PC-3 (cell line): ENCODE results near the gene CCNDBP1. TPM values are rescaled to one million over a fixed set of nuclear protein-coding genes. Genes with fewer than 3 reads are reported as not detected.

Experiments
- ATAC-seq: fragments of 200-7000 bp; cut with Tn5 transposase; 2 replicates; pipeline ENCODE4 v1.9.1; 2020; ENCODE audit warnings: mild to moderate bottlenecking, moderate library complexity
- BruUV-seq: library from RNA; stranded (reverse); fragments of 400-500 nt; replicated peaks from 2 replicates; lab custom pipeline; 2021; lab: Mats Ljungman, UMichigan
- CTCF ChIA-PET: fragments of 300-600 bp; sonication (Branson Sonifier 250); formaldehyde crosslinking; loops from one replicate; lab custom pipeline; 2022; ENCODE audit warnings: antibody characterized with exemption; lab: Charles Lee
- POLR2A ChIA-PET: fragments of 300-600 bp; sonication (Branson Sonifier 250); formaldehyde crosslinking; loops from one replicate; lab custom pipeline; 2022; ENCODE audit warnings: antibody characterized with exemption; ENCODE audit not compliant: unreplicated experiment; lab: Charles Lee
- DNase-seq: peaks from one replicate; pipeline ENCODE4 v3.0.0-alpha.2; 2015
- H2AFZ ChIP-seq: fragments of 300-600 bp; sonication (generic); 2 replicates; pipeline ENCODE4 v1.6.0; 2016; ENCODE audit warnings: antibody characterized with exemption, low read length
- H3F3A ChIP-seq: fragments of 300-600 bp; sonication (generic); one replicate; pipeline ENCODE4 v1.6.0; 2017; ENCODE audit warnings: antibody characterized with exemption, low read length, control low read depth, mild to moderate bottlenecking; ENCODE audit not compliant: unreplicated experiment
- H3K27ac ChIP-seq: fragments of 300-600 bp; sonication (generic); 2 replicates; pipeline ENCODE4 v1.5.1; 2016; ENCODE audit warnings: mild to moderate bottlenecking, low read length
- H3K27me3 ChIP-seq: fragments of 300-600 bp; sonication (generic); 2 replicates; pipeline ENCODE4 v1.6.1; 2016; ENCODE audit warnings: low read length, mixed read lengths
- H3K36me3 ChIP-seq: fragments of 300-600 bp; sonication (generic); 2 replicates; pipeline ENCODE4 v1.6.1; 2016; ENCODE audit warnings: low read depth, mixed run types, low read length, mixed read lengths
- H3K4me1 ChIP-seq: fragments of 300-600 bp; sonication (generic); 2 replicates; pipeline ENCODE4 v1.5.1; 2016; ENCODE audit warnings: low read length; ENCODE audit not compliant: insufficient read depth
- H3K4me2 ChIP-seq: fragments of 300-600 bp; sonication (generic); 2 replicates; pipeline ENCODE4 v1.6.0; 2016; ENCODE audit warnings: low read length
- H3K4me3 ChIP-seq: fragments of 300-600 bp; sonication (generic); 2 replicates; pipeline ENCODE4 v1.5.1; 2016; ENCODE audit warnings: mild to moderate bottlenecking, low read length, mixed read lengths
- H3K79me2 ChIP-seq: fragments of 300-600 bp; sonication (generic); 2 replicates; pipeline ENCODE4 v1.6.1; 2017; ENCODE audit warnings: low read length, mixed read lengths
- H3K9ac ChIP-seq: fragments of 300-600 bp; sonication (generic); 2 replicates; pipeline ENCODE4 v1.6.0; 2016; ENCODE audit warnings: mild to moderate bottlenecking, low read length
- H3K9me2 ChIP-seq: fragments of 300-600 bp; sonication (generic); replicated peaks from 2 replicates; pipeline ENCODE4 v1.6.1; 2016; ENCODE audit warnings: mixed run types, low read length, mixed read lengths
- H3K9me3 ChIP-seq: fragments of 300-600 bp; sonication (generic); 2 replicates; pipeline ENCODE4 v1.6.1; 2016; ENCODE audit warnings: low read length, mixed read lengths
- H4K20me1 ChIP-seq: fragments of 300-600 bp; sonication (generic); 2 replicates; pipeline ENCODE4 v1.6.1; 2016; ENCODE audit warnings: low read length, mixed read lengths
- EZH2 ChIP-seq: fragments of 300-600 bp; sonication (generic); IDR thresholded peaks from one replicate; pipeline ENCODE4 v1.6.1; 2017; ENCODE audit warnings: antibody characterized with exemption, mild to moderate bottlenecking, low read length; ENCODE audit not compliant: unreplicated experiment
- EZH2phosphoT487 ChIP-seq: fragments of 300-600 bp; sonication (generic); IDR thresholded peaks from 2 replicates; pipeline ENCODE4 v1.6.1; 2018; ENCODE audit warnings: mild to moderate bottlenecking, antibody characterized with exemption, low read length, borderline replicate concordance
- intact Hi-C: fragments of 100-400 bp; cut with micrococcal nuclease; formaldehyde crosslinking; loops from 2 replicates; pipeline ENCODE4 v1.9.0; 2023
- total RNA-seq: library from RNA; depleted of rRNA; stranded (reverse); fragments of >200 nt; gene quantifications from 2 replicates; pipeline ENCODE4 v1.2.3, GENCODE V29; 2014
- TF ChIP-seq, protein P1 (sequence below): fragments of 300-600 bp; sonication (generic); conservative IDR thresholded peaks from 2 replicates; pipeline ENCODE4 v1.5.1; 2017; ENCODE audit warnings: antibody characterized with exemption, low read depth, mild to moderate bottlenecking, low read length

Gene CCNDBP1
- total RNA-seq, 1 experiment from 2014 or later, result 34.3 TPM

DNA sequence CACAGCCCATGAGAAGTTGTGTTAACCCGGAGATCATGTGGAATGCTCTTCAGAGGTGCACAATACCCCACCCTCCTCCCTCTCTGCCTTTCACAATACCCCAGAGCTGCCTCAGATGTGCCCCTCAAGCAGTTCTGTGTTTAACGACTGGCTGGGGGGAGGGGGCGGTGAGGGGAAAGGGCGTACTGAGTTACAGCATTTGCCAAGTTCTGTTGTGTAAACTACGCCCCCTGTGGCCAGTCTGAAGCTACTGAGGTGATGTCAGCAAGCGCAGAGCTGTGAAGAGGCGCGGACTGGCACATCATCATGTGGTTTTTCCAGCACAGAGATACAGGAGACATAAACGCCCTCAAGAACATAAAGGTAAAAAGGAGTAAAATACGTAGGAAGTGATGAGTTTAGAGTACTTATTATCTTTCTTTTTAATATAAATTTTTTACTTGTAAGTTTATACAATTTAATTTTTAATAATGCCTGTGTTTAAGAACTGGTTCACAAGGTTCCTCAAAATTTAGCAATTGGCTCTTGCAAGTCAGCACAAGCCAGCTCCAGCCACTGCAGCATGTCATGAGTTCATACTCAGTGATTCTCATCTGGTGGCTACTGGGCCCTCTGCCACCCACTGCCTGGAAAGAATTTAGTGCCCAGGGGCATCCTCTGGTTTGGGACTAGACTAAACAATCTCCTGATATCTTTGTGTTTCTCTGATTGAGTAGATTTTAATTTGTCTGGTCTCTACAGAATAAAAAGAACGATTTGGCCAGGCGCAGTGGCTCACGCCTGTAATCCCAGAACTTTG lies 33.9 kb downstream of the CCNDBP1 start:
- intact Hi-C loops, result no loop called here
- Histone ChIP-seq H3K9ac (no peak overlapping the region), H4K20me1 (no peaks in the 10 kb centered on the region), H3F3A (no peaks in the 10 kb centered on the region), H3K9me2 (no peaks in the 10 kb centered on the region), H3K4me2 (no peak overlapping the region), H3K4me3 (no peak overlapping the region), H3K9me3 (no peaks in the 10 kb centered on the region), H3K36me3 (no peaks in the 10 kb centered on the region), H3K27me3 (no peaks in the 10 kb centered on the region), H2AFZ (no peak overlapping the region), H3K79me2 (no peaks in the 10 kb centered on the region), H3K27ac (no peak overlapping the region), H3K4me1 (peaks cover 6% of the 10 kb centered on the region; the same call in 1 of the 2 replicates)
- no peak for TF ChIP-seq EZH2phosphoT487
- TF ChIP-seq, protein P1, sequence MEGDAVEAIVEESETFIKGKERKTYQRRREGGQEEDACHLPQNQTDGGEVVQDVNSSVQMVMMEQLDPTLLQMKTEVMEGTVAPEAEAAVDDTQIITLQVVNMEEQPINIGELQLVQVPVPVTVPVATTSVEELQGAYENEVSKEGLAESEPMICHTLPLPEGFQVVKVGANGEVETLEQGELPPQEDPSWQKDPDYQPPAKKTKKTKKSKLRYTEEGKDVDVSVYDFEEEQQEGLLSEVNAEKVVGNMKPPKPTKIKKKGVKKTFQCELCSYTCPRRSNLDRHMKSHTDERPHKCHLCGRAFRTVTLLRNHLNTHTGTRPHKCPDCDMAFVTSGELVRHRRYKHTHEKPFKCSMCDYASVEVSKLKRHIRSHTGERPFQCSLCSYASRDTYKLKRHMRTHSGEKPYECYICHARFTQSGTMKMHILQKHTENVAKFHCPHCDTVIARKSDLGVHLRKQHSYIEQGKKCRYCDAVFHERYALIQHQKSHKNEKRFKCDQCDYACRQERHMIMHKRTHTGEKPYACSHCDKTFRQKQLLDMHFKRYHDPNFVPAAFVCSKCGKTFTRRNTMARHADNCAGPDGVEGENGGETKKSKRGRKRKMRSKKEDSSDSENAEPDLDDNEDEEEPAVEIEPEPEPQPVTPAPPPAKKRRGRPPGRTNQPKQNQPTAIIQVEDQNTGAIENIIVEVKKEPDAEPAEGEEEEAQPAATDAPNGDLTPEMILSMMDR, result peak; percentile 41; the same call in 1 of the 2 replicates
- ChIA-PET CTCF (interaction anchor here (1.0 kb wide), 1 partner anchor 15 kb away, joined by 5 read pairs; no protein-coding TSS in a partner anchor), POLR2A (interaction anchor here (0.5 kb wide), 1 partner anchor 1205 kb away, joined by 4 read pairs; no protein-coding TSS in a partner anchor)
- BruUV-seq, result no TSS peak
- peak; percentile 13 for DNase-seq
- no peak for ATAC-seq

DNA sequence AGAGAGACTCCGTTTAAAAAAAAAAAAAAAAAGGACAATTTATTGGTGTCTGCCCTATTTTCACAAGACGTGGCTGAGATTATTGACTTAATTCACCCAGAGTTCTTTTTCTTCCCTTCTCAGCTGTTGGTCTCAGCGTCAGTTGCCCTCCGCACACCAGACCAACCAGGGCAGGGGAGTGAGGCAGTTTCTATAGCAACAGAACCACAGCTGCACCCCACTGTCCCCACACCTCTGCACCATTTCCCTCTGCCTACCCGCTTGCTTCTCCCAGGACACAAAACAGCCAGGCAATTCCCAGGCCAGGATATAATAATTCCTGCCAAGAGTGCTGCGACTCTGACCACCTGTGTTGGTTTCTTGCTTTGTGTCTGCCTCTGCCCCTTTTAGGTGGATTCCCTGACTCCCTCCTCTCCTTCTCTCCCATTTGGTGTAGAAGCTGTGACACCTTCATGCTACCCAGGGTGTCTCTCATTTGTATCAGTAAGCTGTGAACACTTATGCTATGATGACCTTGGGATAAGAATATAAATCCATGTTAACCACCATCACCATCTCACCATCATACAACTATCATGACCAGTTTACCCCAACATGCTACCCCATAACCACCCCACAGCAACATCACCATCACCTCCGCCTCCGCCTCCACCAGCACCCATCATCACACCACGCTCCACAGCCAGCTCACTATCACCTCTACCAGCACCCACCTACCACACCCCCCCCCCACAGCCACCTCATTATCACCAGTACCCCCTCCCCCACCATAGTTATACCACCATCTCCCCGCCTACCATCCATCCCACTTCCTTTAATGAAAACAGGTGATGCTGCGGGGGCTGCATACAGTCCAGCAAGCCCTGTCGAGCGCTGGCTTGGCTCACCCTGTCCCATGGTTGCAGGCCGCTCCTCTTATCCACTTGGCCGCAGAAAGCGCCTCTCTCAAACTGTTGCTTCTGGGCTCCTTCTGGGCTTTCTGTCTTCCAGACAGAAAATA lies 35.0 kb downstream of the CCNDBP1 start:
- no peak for ATAC-seq
- intact Hi-C loops, result no loop called here
- no peaks in the 10 kb centered on the region for H3K9me3 ChIP-seq
- no peaks in the 10 kb centered on the region for H3K36me3 ChIP-seq
- H3K27ac ChIP-seq, result no peak overlapping the region
- CTCF ChIA-PET, result interaction anchor here (1.0 kb wide), 1 partner anchor 16 kb away, joined by 5 read pairs; no protein-coding TSS in a partner anchor
- no peaks in the 10 kb centered on the region for H3K9me2 ChIP-seq
- H3K27me3 ChIP-seq, result no peaks in the 10 kb centered on the region
- POLR2A ChIA-PET, result no interaction called here
- H3F3A ChIP-seq, result no peaks in the 10 kb centered on the region
- H3K79me2 ChIP-seq, result no peaks in the 10 kb centered on the region
- no peak for DNase-seq
- H3K4me3 ChIP-seq, result no peak overlapping the region
- peaks cover 6% of the 10 kb centered on the region; the same call in 1 of the 2 replicates for H3K4me1 ChIP-seq
- BruUV-seq, result no TSS peak
- no peak overlapping the region for H3K9ac ChIP-seq
- H3K4me2 ChIP-seq, result no peak overlapping the region
- TF ChIP-seq, protein P1, result no peak
- TF ChIP-seq EZH2 (no peak), EZH2phosphoT487 (no peak)
- H2AFZ ChIP-seq, result no peak overlapping the region
- no peaks in the 10 kb centered on the region for H4K20me1 ChIP-seq
